Measurements from ENCODE around the gene IQGAP1. TPM values are rescaled to one million over a fixed set of nuclear protein-coding genes. Genes with fewer than 3 reads are reported as not detected.

The IQGAP1 gene
- total and polyA plus RNA-seq, 9 of the 15 experiments (the other 6 are each of a cell fraction or from before 2014, with no cell fraction given), result 37.6 to 143 (median 77.7) TPM

GRCh38 chr15:90381515-90381914 is 6.5 kb upstream of the IQGAP1 start:
- FAIRE-seq, result no peak
- CTCF ChIA-PET (ENCODE audit: low intra/inter-chr PET ratio), result no interaction called here
- POLR2A ChIA-PET, result interaction anchor here (2.7 kb wide), 1 partner anchor 14 kb away, joined by 9 read pairs; no protein-coding TSS in a partner anchor

GRCh38 chr15:90382320-90382719 is 5.7 kb upstream of the IQGAP1 start:
- no peak for TF ChIP-seq JUN (IDR thresholded peaks at IDR 0.05; ENCODE audit: borderline replicate concordance, low read depth, low read length)
- TF ChIP-seq JUN (CRISPR knock-in tag; IDR thresholded peaks at IDR 0.05; ENCODE audit: borderline replicate concordance), result no peak
- no peak for TF ChIP-seq ZNF24 (IDR thresholded peaks at IDR 0.05)
- no peak for TF ChIP-seq CREBBP (IDR thresholded peaks at IDR 0.05; ENCODE audit: low read depth, low read length)
- TF ChIP-seq HEY1 (CRISPR knock-in tag; IDR thresholded peaks at IDR 0.05; ENCODE audit: borderline replicate concordance), result no peak
- TF ChIP-seq MAFF (IDR thresholded peaks at IDR 0.05; ENCODE audit: low read length), result no peak
- Histone ChIP-seq H3K79me2 (ENCODE audit: control insufficient read depth, insufficient read depth, low read length) (no peaks in the 10 kb centered on the region), H4K20me1 (replicated peaks; ENCODE audit: control insufficient read depth, insufficient read depth, low read length) (no peaks in the 10 kb centered on the region), H2AFZ (ENCODE audit: low read depth, low read length) (no peak overlapping the region), H3K9ac (ENCODE audit: insufficient read depth in 1 of 2, low read depth in 2 of 2, low read length in 2 of 2) (no peak overlapping the region), H3K4me1 (replicated peaks in 1 of 2; ENCODE audit: control insufficient read depth in 2 of 2, insufficient read depth in 2 of 2, low read length in 2 of 2) (peaks cover 0 to 2% of the 10 kb centered on the region in 2 experiments; a peak in 1 of 5 replicates), H3K9me1 (ENCODE audit: control insufficient read depth, insufficient read depth, low read length) (no peaks in the 10 kb centered on the region), H3K4me2 (ENCODE audit: insufficient read depth, low read length) (no peak overlapping the region), H3K36me3 (ENCODE audit: control insufficient read depth, insufficient read depth, low read length) (no peaks in the 10 kb centered on the region), H3K9me3 (replicated peaks; ENCODE audit: control insufficient read depth, insufficient read depth, low read depth, low read length) (peaks cover 7% of the 10 kb centered on the region; the same call in 1 of the 2 replicates), H3K27me3 (ENCODE audit: control insufficient read depth in 2 of 2, insufficient read depth in 2 of 2, low read length in 2 of 2) (no peaks in the 10 kb centered on the region), H3K27ac (ENCODE audit: extremely low read depth, low read depth, low read length) (no peak overlapping the region), H3K4me3 (no peak overlapping the region)
- ATAC-seq (no peak), FAIRE-seq (peak; percentile 55), DNase-seq (ENCODE audit: extremely low read depth in 1 of 4, low spot score in 3 of 4) (no peak)
- CTCF ChIA-PET (ENCODE audit: low intra/inter-chr PET ratio), result no interaction called here
- intact Hi-C loops (cut with micrococcal nuclease), result no loop called here
- BruUV-seq (replicated peaks), result no TSS peak
- in situ Hi-C loops (cut with MboI), result no loop called here
- POLR2A ChIA-PET, result interaction anchor here (0.6 to 2.7 kb wide), 3 partner anchors 12 to 21 kb away, joined by 3 to 9 read pairs (median 5); no protein-coding TSS in a partner anchor

More at GRCh38 chr15:90381515-90381914, 6.5 kb upstream of the IQGAP1 start:
- intact Hi-C loops (cut with micrococcal nuclease), result no loop called here
- no peaks in the 10 kb centered on the region for H4K20me1 ChIP-seq (replicated peaks; ENCODE audit: control insufficient read depth, insufficient read depth, low read length)
- BruUV-seq (replicated peaks), result no TSS peak
- no peak overlapping the region for H2AFZ ChIP-seq (ENCODE audit: low read depth, low read length)
- H3K79me2 ChIP-seq (ENCODE audit: control insufficient read depth, insufficient read depth, low read length), result no peaks in the 10 kb centered on the region
- no peak overlapping the region for H3K4me2 ChIP-seq (ENCODE audit: insufficient read depth, low read length)
- H3K4me3 ChIP-seq, result no peak overlapping the region
- H3K27me3 ChIP-seq (ENCODE audit: control insufficient read depth in 2 of 2, insufficient read depth in 2 of 2, low read length in 2 of 2), result no peaks in the 10 kb centered on the region
- peaks cover 7% of the 10 kb centered on the region; the same call in 1 of the 2 replicates for H3K9me3 ChIP-seq (replicated peaks; ENCODE audit: control insufficient read depth, insufficient read depth, low read depth, low read length)
- DNase-seq (ENCODE audit: extremely low read depth in 1 of 4, low spot score in 3 of 4) (no peak), ATAC-seq (no peak)
- TF ChIP-seq SPI1 (IDR thresholded peaks at IDR 0.05; ENCODE audit: borderline replicate concordance, low read depth, low read length) (0 out of 2 replicates have a peak, but pooled peaks have one; percentile 7), ZBTB26 (CRISPR knock-in tag; IDR thresholded peaks at IDR 0.05) (no peak), ZZZ3 (IDR thresholded peaks at IDR 0.05) (no peak)
- in situ Hi-C loops (cut with MboI), result no loop called here
- no peaks in the 10 kb centered on the region for H3K36me3 ChIP-seq (ENCODE audit: control insufficient read depth, insufficient read depth, low read length)
- H3K27ac ChIP-seq (ENCODE audit: extremely low read depth, low read depth, low read length), result no peak overlapping the region
- H3K9me1 ChIP-seq (ENCODE audit: control insufficient read depth, insufficient read depth, low read length), result no peaks in the 10 kb centered on the region
- no peak overlapping the region for H3K9ac ChIP-seq (ENCODE audit: insufficient read depth in 1 of 2, low read depth in 2 of 2, low read length in 2 of 2)
- H3K4me1 ChIP-seq (replicated peaks in 1 of 2; ENCODE audit: control insufficient read depth in 2 of 2, insufficient read depth in 2 of 2, low read length in 2 of 2), result no peaks in the 10 kb centered on the region
